RWPE2 (cell line): ENCODE measurements around the gene COL2A1.
A peak's percentile ranks its signal among the peaks of the same experiment; 100 is the strongest.
"Not testable (repeated sequence)": the region's sequence is repeated elsewhere in the genome, so short reads cannot be mapped to it uniquely, and the experiment has no call there.

Experiments used
- ATAC-seq: fragments of 200-7000 bp; cut with Tn5 transposase; 3 replicates; pipeline ENCODE4 v1.9.1; 2021; ENCODE audit warnings: low read depth
- DNase-seq: peaks from one replicate; pipeline ENCODE4 v3.0.0-alpha.2; 2020; ENCODE audit warnings: low spot score
- H3K27ac ChIP-seq: fragments of 450-650 bp; 2 replicates; pipeline ENCODE4 v1.5.1; 2017; ENCODE audit warnings: mild to moderate bottlenecking; ENCODE audit not compliant: poor library complexity, severe bottlenecking
- H3K27me3 ChIP-seq: fragments of 250-450 bp; sonication (Bioruptor Pico); 2 replicates; pipeline ENCODE4 v1.5.1; 2021; ENCODE audit warnings: mild to moderate bottlenecking, moderate library complexity; ENCODE audit not compliant: insufficient read depth, poor library complexity, severe bottlenecking
- H3K36me3 ChIP-seq: fragments of 250-450 bp; sonication (Bioruptor Pico); 2 replicates; pipeline ENCODE4 v1.5.1; 2020; ENCODE audit warnings: low read depth, mild to moderate bottlenecking, moderate library complexity
- H3K4me1 ChIP-seq: fragments of 250-450 bp; sonication (Bioruptor Pico); 2 replicates; pipeline ENCODE4 v1.5.1; 2021; ENCODE audit warnings: mild to moderate bottlenecking, moderate library complexity; ENCODE audit not compliant: insufficient read depth, poor library complexity, severe bottlenecking
- H3K4me3 ChIP-seq: fragments of 250-450 bp; sonication (Bioruptor Pico); 2 replicates; pipeline ENCODE4 v1.5.1; 2021; ENCODE audit warnings: mild to moderate bottlenecking, moderate library complexity; ENCODE audit not compliant: severe bottlenecking
- H3K9me3 ChIP-seq: fragments of 250-450 bp; sonication (Bioruptor Pico); 2 replicates; pipeline ENCODE4 v1.5.1; 2021; ENCODE audit warnings: mild to moderate bottlenecking, moderate library complexity; ENCODE audit not compliant: severe bottlenecking
- TF ChIP-seq, protein P1 (sequence below): fragments of 450-650 bp; IDR thresholded peaks from one replicate; pipeline ENCODE4 v1.5.1; 2017; ENCODE audit warnings: mild to moderate bottlenecking, moderate library complexity; ENCODE audit not compliant: poor library complexity, severe bottlenecking

Gene COL2A1

DNA sequence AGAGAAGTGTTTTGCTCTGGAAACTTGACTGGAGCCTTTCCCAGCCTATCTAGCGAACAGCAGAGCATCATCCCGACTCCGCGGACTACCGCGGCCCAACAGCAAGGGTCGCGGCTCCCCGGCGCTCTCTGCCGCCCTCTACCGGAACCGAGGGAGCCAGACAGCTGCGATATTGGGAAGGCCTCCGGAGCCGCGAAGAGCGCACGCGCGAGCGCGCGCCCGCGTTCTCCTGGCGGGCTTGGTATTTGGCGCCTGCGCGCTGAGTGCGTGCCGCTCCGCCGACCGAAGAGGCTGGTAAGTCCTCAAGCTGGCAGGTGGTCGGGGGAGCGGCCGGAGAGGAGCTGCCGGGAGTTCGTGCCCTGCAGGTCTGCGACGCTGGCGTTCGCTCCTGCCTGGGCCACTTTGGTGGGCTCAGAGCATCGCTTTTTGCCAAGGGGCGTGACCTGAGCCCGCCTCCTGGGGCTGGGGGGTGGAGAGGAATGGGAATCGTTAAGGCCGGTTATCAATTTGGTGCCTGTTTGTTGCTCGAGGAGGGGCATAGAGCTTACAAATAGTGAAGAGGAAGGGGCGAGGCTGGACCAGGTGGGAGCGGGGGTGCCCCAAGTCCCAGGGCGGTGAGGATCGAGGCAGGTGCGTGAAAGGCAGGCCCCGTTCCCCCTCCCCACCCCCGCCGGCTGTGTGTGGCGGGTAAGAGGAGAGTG lies 40.8 kb downstream of the COL2A1 start, which contains the start of gene TMEM106C:
TSS of gene TMEM106C (plus strand) at position 257 of the 701 bp plus-strand sequence. CDS start 641 bp downstream, outside the sequence.
- DNase-seq (no peak), ATAC-seq (peak; percentile 91)
- no peaks in the 10 kb centered on the region for H3K27me3 ChIP-seq
- peaks cover 32% of the 10 kb centered on the region for H3K36me3 ChIP-seq
- peak within 1 kb of the TSS; percentile 65 for H3K4me3 ChIP-seq
- H3K4me1 ChIP-seq, result peaks cover 4% of the 10 kb centered on the region
- TF ChIP-seq, protein P1, sequence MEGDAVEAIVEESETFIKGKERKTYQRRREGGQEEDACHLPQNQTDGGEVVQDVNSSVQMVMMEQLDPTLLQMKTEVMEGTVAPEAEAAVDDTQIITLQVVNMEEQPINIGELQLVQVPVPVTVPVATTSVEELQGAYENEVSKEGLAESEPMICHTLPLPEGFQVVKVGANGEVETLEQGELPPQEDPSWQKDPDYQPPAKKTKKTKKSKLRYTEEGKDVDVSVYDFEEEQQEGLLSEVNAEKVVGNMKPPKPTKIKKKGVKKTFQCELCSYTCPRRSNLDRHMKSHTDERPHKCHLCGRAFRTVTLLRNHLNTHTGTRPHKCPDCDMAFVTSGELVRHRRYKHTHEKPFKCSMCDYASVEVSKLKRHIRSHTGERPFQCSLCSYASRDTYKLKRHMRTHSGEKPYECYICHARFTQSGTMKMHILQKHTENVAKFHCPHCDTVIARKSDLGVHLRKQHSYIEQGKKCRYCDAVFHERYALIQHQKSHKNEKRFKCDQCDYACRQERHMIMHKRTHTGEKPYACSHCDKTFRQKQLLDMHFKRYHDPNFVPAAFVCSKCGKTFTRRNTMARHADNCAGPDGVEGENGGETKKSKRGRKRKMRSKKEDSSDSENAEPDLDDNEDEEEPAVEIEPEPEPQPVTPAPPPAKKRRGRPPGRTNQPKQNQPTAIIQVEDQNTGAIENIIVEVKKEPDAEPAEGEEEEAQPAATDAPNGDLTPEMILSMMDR, result peak; percentile 99
- no peak within 1 kb of the TSS for H3K27ac ChIP-seq
- no peaks in the 10 kb centered on the region for H3K9me3 ChIP-seq

DNA sequence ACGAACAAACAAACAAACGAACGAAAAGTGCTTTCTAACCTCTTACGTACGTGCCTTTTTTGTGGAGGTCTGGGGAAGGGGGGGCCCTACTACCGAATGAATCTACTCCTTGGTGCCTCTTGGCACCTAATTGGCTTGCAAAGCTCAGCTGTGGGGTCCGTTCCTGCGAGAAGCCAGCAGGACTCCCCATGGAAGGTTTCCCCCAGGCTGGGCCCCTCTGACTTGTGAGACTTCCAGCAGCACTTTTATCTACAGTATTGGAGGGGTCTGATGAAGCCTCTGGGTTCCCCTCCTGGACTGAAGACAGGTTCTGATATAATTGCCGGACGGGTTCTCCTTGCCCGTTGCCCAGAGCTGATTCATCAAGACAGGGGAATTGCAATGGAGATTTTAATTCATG lies 42.1 kb downstream of the COL2A1 start:
- ATAC-seq, result no peak
- H3K9me3 ChIP-seq, result peaks cover 5% of the 10 kb centered on the region
- peaks cover 31% of the 10 kb centered on the region for H3K36me3 ChIP-seq
- H3K27ac ChIP-seq, result no peak overlapping the region
- TF ChIP-seq, protein P1, result no peak
- peaks cover 4% of the 10 kb centered on the region for H3K4me1 ChIP-seq
- H3K4me3 ChIP-seq, result no peak overlapping the region
- no peak for DNase-seq
- H3K27me3 ChIP-seq, result no peaks in the 10 kb centered on the region

- DNase-seq, H3K4me1 ChIP-seq, ATAC-seq, H3K27ac ChIP-seq, H3K27me3 ChIP-seq, H3K9me3 ChIP-seq, H3K4me3 ChIP-seq, H3K36me3 ChIP-seq: not testable (repeated sequence)
Measured at GRCh38 chr12:47957671-47958070, 46.6 kb downstream of the COL2A1 start.

DNA sequence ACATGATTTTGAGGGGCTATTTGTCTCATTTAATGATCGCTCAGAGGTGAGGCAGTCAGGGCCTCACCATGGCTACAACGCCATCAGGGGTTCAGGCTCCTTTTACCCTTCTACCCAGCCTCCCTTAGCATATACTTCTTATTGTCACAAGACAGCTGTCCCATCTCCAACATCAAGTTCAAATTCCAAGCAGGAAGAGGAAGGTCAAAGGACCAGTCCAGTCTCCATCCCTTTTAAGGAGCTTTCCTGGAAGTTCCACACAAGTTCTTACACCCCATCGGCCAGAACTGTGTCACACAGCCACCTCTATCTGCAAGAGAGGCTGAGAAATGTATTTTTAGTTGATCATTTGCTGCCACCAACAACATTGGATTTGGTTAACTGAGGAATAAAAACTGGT lies 49.2 kb downstream of the COL2A1 start:
- Histone ChIP-seq H3K4me1 (peaks cover 12% of the 10 kb centered on the region), H3K27ac (no peak overlapping the region), H3K4me3 (no peak overlapping the region), H3K36me3 (no peaks in the 10 kb centered on the region), H3K27me3 (no peaks in the 10 kb centered on the region), H3K9me3 (peaks cover 5% of the 10 kb centered on the region)
- DNase-seq, result peak; percentile 7
- ATAC-seq, result no peak
- TF ChIP-seq, protein P1, result no peak

DNA sequence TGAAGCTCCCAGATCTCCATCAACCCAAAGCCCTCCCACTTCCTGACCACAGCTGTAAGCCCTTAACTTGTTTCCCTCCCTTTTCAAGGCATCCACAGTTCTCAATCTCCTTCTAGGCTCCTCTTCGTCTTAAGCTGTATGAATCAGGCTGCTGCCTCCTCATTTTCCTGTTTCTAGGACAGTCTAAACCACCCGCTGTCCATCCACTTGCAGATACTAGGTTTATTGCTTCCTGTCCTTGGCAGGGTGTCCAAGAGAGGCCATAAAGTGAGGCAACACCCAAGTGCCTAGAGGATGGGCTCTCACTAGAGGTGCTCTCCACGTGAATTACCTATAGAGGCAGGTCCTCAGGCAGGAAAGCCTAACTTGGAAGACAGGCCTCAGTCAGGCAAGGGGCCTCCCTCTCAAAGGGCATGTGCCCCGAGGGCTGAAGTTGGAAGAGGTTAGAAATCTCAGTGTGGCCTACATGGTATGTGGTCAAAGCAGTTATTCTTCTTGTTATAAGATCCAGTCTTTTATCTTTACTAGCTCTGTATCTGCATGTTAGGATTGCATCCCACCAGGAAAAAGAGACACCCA lies 49.7 kb downstream of the COL2A1 start:
- no peaks in the 10 kb centered on the region for H3K27me3 ChIP-seq
- ATAC-seq (no peak), DNase-seq (peak; percentile 10)
- TF ChIP-seq, protein P1, result no peak
- H3K9me3 ChIP-seq, result peaks cover 5% of the 10 kb centered on the region
- no peak overlapping the region for H3K27ac ChIP-seq
- H3K36me3 ChIP-seq, result no peaks in the 10 kb centered on the region
- peaks cover 18% of the 10 kb centered on the region for H3K4me1 ChIP-seq
- no peak overlapping the region for H3K4me3 ChIP-seq
